Erythroblast (primary cell): ENCODE results near the gene FAM185A.

Source experiments
- GATA1 ChIP-seq: IDR thresholded peaks from 2 replicates; pipeline ENCODE4 v1.6.1; 2011; ENCODE audit warnings: low read depth, mild to moderate bottlenecking, control low read depth, low read length, moderate library complexity
- POLR2A ChIP-seq: IDR thresholded peaks from 2 replicates; pipeline ENCODE4 v1.6.1; 2011; ENCODE audit warnings: mild to moderate bottlenecking, low read length

DNA sequence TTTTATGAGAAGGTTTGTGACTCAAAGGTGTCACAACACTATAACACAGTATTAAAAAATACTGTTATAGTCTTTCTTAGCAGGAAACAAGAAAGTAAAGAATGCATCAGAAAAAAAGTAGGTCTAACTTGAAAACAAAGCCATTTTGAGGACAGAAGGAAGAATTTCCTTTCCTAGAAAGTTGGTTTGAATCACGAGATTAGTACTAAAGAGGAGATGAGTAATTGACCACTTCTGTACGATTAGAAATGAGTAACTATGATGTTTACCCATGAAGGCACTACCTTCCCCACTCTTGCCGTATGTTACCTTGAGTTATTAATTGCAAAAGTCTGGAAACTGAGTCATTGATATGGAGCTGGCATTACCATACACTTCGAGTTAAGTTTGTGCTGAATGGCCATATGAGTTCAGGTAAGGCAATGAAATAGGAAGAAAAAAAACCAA, 65.2 kb downstream of the FAM185A start:
- TF ChIP-seq POLR2A = no peak
- no peak for TF ChIP-seq GATA1
